ENCODE measurements around the gene UBE2J2.

DNA sequence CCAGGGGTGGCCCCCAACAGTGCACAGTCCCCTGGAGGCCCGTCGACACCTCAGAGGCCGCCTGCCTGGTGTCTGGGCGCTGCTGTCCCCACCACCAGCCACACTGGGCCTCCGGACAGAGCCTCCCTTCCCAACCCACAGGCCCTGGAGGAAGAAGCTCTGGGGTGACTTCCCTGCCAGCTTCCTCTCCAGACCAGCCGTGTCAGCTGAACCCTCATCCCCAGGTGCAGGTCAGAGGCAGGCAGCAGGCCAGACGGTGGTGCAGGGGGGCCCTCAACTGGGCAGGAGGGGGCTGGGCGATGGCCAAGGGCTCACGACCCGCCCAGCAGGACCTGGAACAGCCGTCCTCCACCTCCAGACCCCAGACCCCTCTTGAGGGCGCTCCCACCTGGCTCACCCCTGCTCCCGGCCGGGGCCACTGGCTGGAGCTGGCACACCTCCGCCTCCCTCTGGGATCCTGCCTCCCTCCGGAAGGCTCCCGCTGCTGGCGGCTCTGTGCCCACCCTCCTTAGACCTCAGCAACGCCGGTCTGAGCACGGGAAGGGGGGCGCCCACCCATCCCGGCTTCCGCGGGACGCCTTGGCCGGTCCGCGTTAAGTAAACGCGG lies 67.8 kb downstream of the UBE2J2 start:
- TF ChIP-seq, protein P1, sequence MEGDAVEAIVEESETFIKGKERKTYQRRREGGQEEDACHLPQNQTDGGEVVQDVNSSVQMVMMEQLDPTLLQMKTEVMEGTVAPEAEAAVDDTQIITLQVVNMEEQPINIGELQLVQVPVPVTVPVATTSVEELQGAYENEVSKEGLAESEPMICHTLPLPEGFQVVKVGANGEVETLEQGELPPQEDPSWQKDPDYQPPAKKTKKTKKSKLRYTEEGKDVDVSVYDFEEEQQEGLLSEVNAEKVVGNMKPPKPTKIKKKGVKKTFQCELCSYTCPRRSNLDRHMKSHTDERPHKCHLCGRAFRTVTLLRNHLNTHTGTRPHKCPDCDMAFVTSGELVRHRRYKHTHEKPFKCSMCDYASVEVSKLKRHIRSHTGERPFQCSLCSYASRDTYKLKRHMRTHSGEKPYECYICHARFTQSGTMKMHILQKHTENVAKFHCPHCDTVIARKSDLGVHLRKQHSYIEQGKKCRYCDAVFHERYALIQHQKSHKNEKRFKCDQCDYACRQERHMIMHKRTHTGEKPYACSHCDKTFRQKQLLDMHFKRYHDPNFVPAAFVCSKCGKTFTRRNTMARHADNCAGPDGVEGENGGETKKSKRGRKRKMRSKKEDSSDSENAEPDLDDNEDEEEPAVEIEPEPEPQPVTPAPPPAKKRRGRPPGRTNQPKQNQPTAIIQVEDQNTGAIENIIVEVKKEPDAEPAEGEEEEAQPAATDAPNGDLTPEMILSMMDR (IDR thresholded peaks at IDR 0.05): no peak
- TF ChIP-seq POLR2A (IDR thresholded peaks at IDR 0.05): no peak

Data from body of pancreas (tissue), 4 donors.